HG03558 (cell line): Measurements from ENCODE around the gene KRT86.

Experiments
- ATAC-seq: cut with Tn5 transposase; IDR thresholded peaks from one replicate; pipeline ENCODE4 v1.9.1; 2021; ENCODE audit warnings: moderate number of reproducible peaks; ENCODE audit not compliant: unreplicated experiment; ENCODE audit errors: extremely low read depth

The KRT86 gene

DNA sequence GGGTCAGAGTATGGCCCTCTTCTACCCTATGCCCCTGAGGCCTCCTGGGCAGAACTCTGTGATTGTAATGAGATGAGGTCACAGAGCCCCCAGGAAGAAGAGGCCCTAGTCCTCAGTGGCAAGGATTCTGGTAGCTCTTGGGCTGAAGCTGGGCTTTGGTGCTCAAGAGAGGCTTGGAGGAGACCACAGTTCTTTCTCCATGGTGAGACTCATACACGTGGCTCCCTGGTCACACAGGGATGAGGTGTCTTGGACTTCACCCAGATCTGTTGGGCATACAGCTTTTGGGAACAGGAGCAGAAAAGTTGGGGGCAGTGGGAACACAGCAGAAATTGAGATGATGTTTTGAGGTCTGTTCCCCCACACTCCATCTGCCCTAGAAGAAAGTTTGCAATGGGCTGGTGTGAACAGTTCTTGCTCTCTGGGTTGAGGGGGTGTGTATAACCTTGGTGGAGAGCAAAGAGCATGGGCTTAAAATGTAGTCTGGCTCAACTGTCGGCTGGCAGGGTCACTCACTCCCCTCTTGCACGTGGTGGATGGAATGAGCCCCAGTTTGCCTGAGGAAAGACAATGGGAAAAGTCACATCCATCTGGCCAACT lies at the start of gene KRT86:
Gene KRT86, plus strand, starts transcription at position 125 of the 600 bp plus-strand sequence. CDS start 27,272 bp downstream, outside the sequence.
- ATAC-seq, result no peak

DNA sequence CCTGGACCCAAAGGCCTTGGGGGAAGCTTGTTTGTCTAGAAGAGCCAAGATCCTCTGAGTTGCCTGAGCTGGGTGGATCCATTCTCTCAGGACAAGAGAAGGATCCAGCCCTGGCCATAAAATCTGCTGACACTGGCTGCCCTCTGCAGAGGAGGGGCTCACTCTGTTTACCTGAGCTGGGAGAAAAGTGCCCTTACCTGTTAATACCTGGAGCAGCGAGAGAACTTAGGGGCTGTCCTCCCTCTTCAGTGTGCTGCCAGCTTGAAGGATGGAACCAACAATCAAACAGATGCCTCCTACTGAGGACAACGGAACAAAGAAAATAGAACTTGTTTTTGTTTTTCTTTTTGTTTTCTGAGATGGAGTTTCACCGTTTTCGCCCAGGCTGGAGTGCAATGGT lies 48.7 kb upstream of the KRT86 start:
- no peak for ATAC-seq

- no peak for ATAC-seq
Observed at GRCh38 chr12:52226446-52226845, 48.0 kb upstream of the KRT86 start.

- ATAC-seq, result no peak
Observed at GRCh38 chr12:52227606-52228166, 46.8 kb upstream of the KRT86 start.

- no peak for ATAC-seq
Observed at GRCh38 chr12:52228366-52228765, 46.1 kb upstream of the KRT86 start.

GRCh38 chr12:52228931-52229330 lies 45.5 kb upstream of the KRT86 start:
- ATAC-seq, result no peak

- no peak for ATAC-seq
Observed at GRCh38 chr12:52229836-52230343, 44.6 kb upstream of the KRT86 start.

- no peak for ATAC-seq
Observed at GRCh38 chr12:52230364-52231281, 43.8 kb upstream of the KRT86 start.

- no peak for ATAC-seq
Observed at GRCh38 chr12:52231305-52232202, 42.9 kb upstream of the KRT86 start.

DNA sequence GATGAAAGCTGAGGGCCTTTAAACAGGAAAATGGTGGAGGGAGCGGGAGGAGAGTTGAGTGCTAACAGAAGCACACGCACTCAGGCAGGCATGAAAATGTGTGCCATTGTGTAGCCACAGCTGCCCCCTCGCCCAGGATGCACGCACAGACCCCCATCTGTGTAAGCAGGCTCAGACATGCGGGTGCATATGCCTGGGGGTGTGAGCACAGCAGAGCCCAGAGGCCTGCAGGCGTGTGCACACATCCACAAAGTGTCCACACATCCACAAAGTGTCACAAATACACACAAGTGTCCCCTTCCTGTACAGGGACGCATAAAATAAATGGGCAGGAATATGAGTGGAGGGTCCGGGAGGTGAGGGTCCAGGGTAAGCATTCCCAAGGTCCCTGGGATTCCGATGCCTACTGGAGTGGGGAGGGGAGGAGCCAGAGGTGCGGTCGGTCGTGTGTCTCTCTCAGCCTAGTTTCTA lies 42.2 kb upstream of the KRT86 start:
- no peak for ATAC-seq

GRCh38 chr12:52232674-52233461 lies 41.6 kb upstream of the KRT86 start, which contains the start of gene KRT7:
Gene KRT7 (plus strand): TSS chr12:52233243. CDS start chr12:52233297, 54 bp downstream.
- no peak for ATAC-seq

DNA sequence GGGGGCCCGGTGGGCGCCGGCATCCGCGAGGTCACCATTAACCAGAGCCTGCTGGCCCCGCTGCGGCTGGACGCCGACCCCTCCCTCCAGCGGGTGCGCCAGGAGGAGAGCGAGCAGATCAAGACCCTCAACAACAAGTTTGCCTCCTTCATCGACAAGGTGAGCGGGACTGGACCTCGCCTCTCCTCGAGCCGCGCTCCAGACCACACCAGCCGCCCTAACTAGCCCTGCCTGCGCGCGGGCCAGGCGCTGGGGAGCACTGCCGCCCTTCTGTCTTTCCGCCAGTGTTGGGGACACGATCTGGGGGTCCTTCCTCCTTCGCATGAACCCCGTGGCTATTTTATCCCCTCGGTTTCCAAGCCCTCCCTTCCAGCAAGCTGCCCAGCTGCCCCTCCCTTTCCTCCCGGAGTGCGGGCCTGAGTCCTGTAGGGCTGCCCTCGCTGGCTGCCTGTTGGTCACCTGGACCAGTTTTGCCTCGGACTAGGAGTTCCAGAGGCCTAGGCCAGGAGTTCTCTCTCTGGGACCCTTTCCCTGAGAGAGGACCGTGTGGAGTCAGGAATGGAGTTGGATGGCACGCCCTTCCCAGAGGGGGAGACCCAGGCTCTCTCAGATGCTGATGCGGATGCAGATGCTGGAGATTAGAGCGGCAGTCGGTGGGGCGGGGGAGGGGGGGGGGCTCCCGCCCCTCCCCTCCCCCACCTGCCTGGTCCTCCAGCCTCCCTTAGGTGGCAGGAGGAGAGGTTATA lies 40.8 kb upstream of the KRT86 start:
- ATAC-seq, result no peak

GRCh38 chr12:52234223-52234810 lies 40.1 kb upstream of the KRT86 start:
- ATAC-seq, result no peak

- ATAC-seq, result no peak
Observed at GRCh38 chr12:52235001-52235764, 39.3 kb upstream of the KRT86 start.

DNA sequence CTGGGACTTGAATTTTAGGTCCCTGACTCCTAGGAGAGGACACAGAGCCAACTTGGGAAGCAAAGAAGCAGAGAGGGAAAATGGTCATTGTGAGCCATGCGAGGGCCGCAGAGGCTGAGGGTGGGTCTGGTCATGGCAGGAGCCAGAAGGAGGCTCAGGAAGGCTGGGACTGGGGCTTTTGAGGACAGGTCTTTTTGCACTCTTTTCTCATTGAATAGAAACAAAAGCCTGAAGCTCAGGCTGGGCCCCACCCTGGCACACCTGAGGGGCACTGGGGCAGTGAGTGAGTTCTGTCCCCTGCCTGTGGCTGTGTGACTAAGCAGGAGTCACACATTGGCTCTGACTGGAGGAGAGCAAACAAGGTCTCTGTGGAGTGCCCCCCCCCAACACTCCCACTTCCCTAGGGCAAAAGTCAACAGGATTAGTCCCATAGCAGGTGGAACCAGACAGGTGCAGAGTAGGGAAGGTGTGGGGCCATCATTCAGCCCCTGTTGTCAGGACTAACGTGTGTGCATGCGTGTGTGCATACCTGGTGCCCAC lies 38.6 kb upstream of the KRT86 start:
- no peak for ATAC-seq

GRCh38 chr12:52236386-52237050 lies 37.9 kb upstream of the KRT86 start:
- no peak for ATAC-seq
